ENCODE data around the gene VAV3. TPM values are rescaled to one million over a fixed set of nuclear protein-coding genes. Genes with fewer than 3 reads are reported as not detected.
A peak's percentile ranks its signal among the peaks of the same experiment; 100 is the strongest.

Gene VAV3
- total RNA-seq, 2 experiments from 2014 or later = 2.3 to 8.3 TPM

GRCh38 chr1:107874221-107874620, 90.8 kb downstream of the VAV3 start:
- Histone ChIP-seq H3K36me3 (ENCODE audit: insufficient read depth, low read length) (no peaks in the 10 kb centered on the region), H2AFZ (ENCODE audit: low read length) (peak overlapping the region; percentile 66; the same call in 1 of the 2 replicates), H3K4me3 (ENCODE audit: low read depth, low read length, poor library complexity, severe bottlenecking) (no peak overlapping the region), H3K9me2 (ENCODE audit: insufficient read depth, low read length) (no peaks in the 10 kb centered on the region), H3K79me2 (ENCODE audit: insufficient read depth, low read depth, low read length) (no peaks in the 10 kb centered on the region), H3K9me3 (ENCODE audit: low read length) (peaks cover 6% of the 10 kb centered on the region; the same call in 1 of the 2 replicates), H3K4me1 (ENCODE audit: insufficient read depth, low read length, poor library complexity, severe bottlenecking) (peaks cover 57% of the 10 kb centered on the region), H3K27ac (ENCODE audit: low read depth, low read length, poor library complexity, severe bottlenecking) (peak overlapping the region; percentile 43), H3K4me2 (ENCODE audit: low read length) (peak overlapping the region; percentile 64), H4K20me1 (ENCODE audit: insufficient read depth, low read length) (no peaks in the 10 kb centered on the region)
- ChIA-PET POLR2A (interaction anchor here (1.0 to 2.4 kb wide), 3 partner anchors 10 to 33 kb away, joined by 3 to 6 read pairs (median 5); no protein-coding TSS in a partner anchor), CTCF (ENCODE audit: unreplicated experiment) (no interaction called here)
- no peak for DNase-seq (ENCODE audit: low spot score)
- no peak for TF ChIP-seq EZH2phosphoT487 (IDR thresholded peaks at IDR 0.05; ENCODE audit: borderline replicate concordance, low read depth, low read length)
- TF ChIP-seq CTCF (conservative IDR thresholded peaks at IDR 0.05; ENCODE audit: low read length) = no peak
- intact Hi-C loops (cut with micrococcal nuclease; ENCODE audit: unreplicated experiment) = no loop called here
- BruUV-seq (replicated peaks) = no TSS peak

DNA sequence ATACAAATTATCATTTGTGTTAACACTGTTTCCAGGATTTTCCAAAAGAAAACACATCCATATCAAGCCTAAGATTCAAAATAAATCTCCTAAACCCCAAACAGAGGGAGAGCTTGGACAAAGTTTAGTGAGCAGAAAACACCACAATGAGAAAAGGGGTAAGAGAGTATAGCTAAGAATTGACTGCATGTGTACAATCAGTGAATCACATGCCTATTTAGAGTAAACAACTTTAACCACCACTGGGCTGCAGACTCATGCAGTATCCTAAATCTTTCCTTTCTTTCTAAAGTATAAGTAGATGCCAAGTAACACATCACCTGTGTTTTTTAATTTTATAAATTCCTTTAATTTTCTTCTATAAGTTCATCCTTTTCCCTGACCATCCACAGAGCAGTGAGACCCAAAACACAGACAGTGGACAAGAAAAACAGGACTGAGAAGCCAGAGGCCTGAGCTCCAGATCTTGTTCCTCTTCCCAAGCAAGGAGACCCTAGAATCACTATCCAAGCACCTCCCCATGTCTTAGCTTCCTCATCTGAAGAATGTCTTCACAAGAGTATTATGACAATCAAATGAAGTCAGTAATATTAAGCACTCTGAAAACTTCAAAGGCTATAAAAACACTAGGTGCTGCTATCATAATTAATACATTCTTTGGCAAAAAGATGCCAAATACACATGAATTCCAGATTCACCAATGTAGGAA, 93.1 kb downstream of the VAV3 start:
- H3K9me2 ChIP-seq (ENCODE audit: insufficient read depth, low read length) = no peaks in the 10 kb centered on the region
- peaks cover 6% of the 10 kb centered on the region; the same call in 1 of the 2 replicates for H3K9me3 ChIP-seq (ENCODE audit: low read length)
- no peaks in the 10 kb centered on the region for H3K79me2 ChIP-seq (ENCODE audit: insufficient read depth, low read depth, low read length)
- H2AFZ ChIP-seq (ENCODE audit: low read length) = peak overlapping the region; percentile 66; the same call in 1 of the 2 replicates
- ChIA-PET CTCF (ENCODE audit: unreplicated experiment) (interaction anchor here (0.6 to 1.2 kb wide), 3 partner anchors 11 to 80 kb away, joined by 3 to 4 read pairs (median 3); no protein-coding TSS in a partner anchor), POLR2A (interaction anchor here (0.6 to 2.4 kb wide), 18 partner anchors 8 to 94 kb away, joined by 3 to 13 read pairs (median 4); no protein-coding TSS in a partner anchor)
- no peak for DNase-seq (ENCODE audit: low spot score)
- H4K20me1 ChIP-seq (ENCODE audit: insufficient read depth, low read length) = no peaks in the 10 kb centered on the region
- no peak overlapping the region for H3K4me3 ChIP-seq (ENCODE audit: low read depth, low read length, poor library complexity, severe bottlenecking)
- intact Hi-C loops (cut with micrococcal nuclease; ENCODE audit: unreplicated experiment) = no loop called here
- H3K4me2 ChIP-seq (ENCODE audit: low read length) = peak overlapping the region; percentile 64
- no peak for TF ChIP-seq CTCF (conservative IDR thresholded peaks at IDR 0.05; ENCODE audit: low read length)
- no peak for TF ChIP-seq EZH2phosphoT487 (IDR thresholded peaks at IDR 0.05; ENCODE audit: borderline replicate concordance, low read depth, low read length)
- H3K36me3 ChIP-seq (ENCODE audit: insufficient read depth, low read length) = no peaks in the 10 kb centered on the region
- no peak overlapping the region for H3K27ac ChIP-seq (ENCODE audit: low read depth, low read length, poor library complexity, severe bottlenecking)
- H3K4me1 ChIP-seq (ENCODE audit: insufficient read depth, low read length, poor library complexity, severe bottlenecking) = peaks cover 47% of the 10 kb centered on the region
- BruUV-seq (replicated peaks) = no TSS peak

Data from OCI-LY7 (cell line).